BE2C (cell line): Measurements from ENCODE around the gene SRD5A1.

Experiments used
- DNase-seq: peaks from one replicate; pipeline ENCODE4 v3.0.0-alpha.2; 2020
- H3K27me3 ChIP-seq: fragments of 250-450 bp; sonication (Bioruptor Pico); 2 replicates; pipeline ENCODE4 v1.5.1; 2020; ENCODE audit warnings: mild to moderate bottlenecking
- H3K36me3 ChIP-seq: fragments of 250-450 bp; sonication (Bioruptor Pico); 2 replicates; pipeline ENCODE4 v1.5.1; 2020; ENCODE audit warnings: mild to moderate bottlenecking
- H3K4me1 ChIP-seq: fragments of 250-450 bp; sonication (Bioruptor Pico); 2 replicates; pipeline ENCODE4 v1.5.1; 2020
- H3K4me3 ChIP-seq: 2 replicates; pipeline ENCODE4 v1.5.1; 2011; ENCODE audit warnings: low read depth, low read length
- H3K9me3 ChIP-seq: fragments of 250-450 bp; sonication (Bioruptor Pico); 2 replicates; pipeline ENCODE4 v1.5.1; 2020
- CTCF ChIP-seq: IDR thresholded peaks from 2 replicates; pipeline ENCODE4 v1.5.1; 2012; ENCODE audit warnings: mild to moderate bottlenecking, low read depth, low read length

Gene SRD5A1

GRCh38 chr5:6586647-6587042, 46.6 kb upstream of the SRD5A1 start:
- no peak for TF ChIP-seq CTCF
- DNase-seq, result no peak
- no peaks in the 10 kb centered on the region for H3K9me3 ChIP-seq
- no peaks in the 10 kb centered on the region for H3K4me1 ChIP-seq
- H3K36me3 ChIP-seq, result no peaks in the 10 kb centered on the region
- no peak overlapping the region for H3K4me3 ChIP-seq
- no peaks in the 10 kb centered on the region for H3K27me3 ChIP-seq

- no peaks in the 10 kb centered on the region for H3K9me3 ChIP-seq
- no peak for DNase-seq
- H3K36me3 ChIP-seq, result no peaks in the 10 kb centered on the region
- no peaks in the 10 kb centered on the region for H3K27me3 ChIP-seq
- TF ChIP-seq CTCF, result no peak
- H3K4me3 ChIP-seq, result no peak overlapping the region
- H3K4me1 ChIP-seq, result no peaks in the 10 kb centered on the region
Measured at GRCh38 chr5:6587171-6587570, 46.1 kb upstream of the SRD5A1 start.

GRCh38 chr5:6590581-6590980, 42.7 kb upstream of the SRD5A1 start:
- TF ChIP-seq CTCF, result no peak
- no peaks in the 10 kb centered on the region for H3K27me3 ChIP-seq
- no peaks in the 10 kb centered on the region for H3K9me3 ChIP-seq
- H3K36me3 ChIP-seq, result no peaks in the 10 kb centered on the region
- no peaks in the 10 kb centered on the region for H3K4me1 ChIP-seq
- DNase-seq, result no peak
- no peak overlapping the region for H3K4me3 ChIP-seq

- Histone ChIP-seq H3K36me3 (peaks cover 8% of the 10 kb centered on the region), H3K27me3 (no peaks in the 10 kb centered on the region), H3K9me3 (no peaks in the 10 kb centered on the region), H3K4me1 (no peaks in the 10 kb centered on the region), H3K4me3 (no peak overlapping the region)
- TF ChIP-seq CTCF, result no peak
- no peak for DNase-seq
Measured at GRCh38 chr5:6591671-6592288, 41.5 kb upstream of the SRD5A1 start.

GRCh38 chr5:6592601-6593000, 40.6 kb upstream of the SRD5A1 start:
- Histone ChIP-seq H3K4me3 (no peak overlapping the region), H3K27me3 (no peaks in the 10 kb centered on the region), H3K36me3 (peaks cover 14% of the 10 kb centered on the region), H3K9me3 (no peaks in the 10 kb centered on the region), H3K4me1 (no peaks in the 10 kb centered on the region)
- TF ChIP-seq CTCF, result no peak
- DNase-seq, result no peak

- no peak for DNase-seq
- TF ChIP-seq CTCF, result no peak
- Histone ChIP-seq H3K4me3 (no peak overlapping the region), H3K4me1 (no peaks in the 10 kb centered on the region), H3K9me3 (no peaks in the 10 kb centered on the region), H3K27me3 (no peaks in the 10 kb centered on the region), H3K36me3 (peaks cover 22% of the 10 kb centered on the region)
Measured at GRCh38 chr5:6593148-6594016, 39.9 kb upstream of the SRD5A1 start.
